GM21786 (cell line): ENCODE results near the gene CEP78.
"Not testable (repeated sequence)": the region's sequence is repeated elsewhere in the genome, so short reads cannot be mapped to it uniquely, and the experiment has no call there.

Experiments
- ATAC-seq: cut with Tn5 transposase; IDR thresholded peaks from one replicate; pipeline ENCODE4 v1.9.1; 2021; ENCODE audit not compliant: unreplicated experiment

CEP78 gene

GRCh38 chr9:78232471-78232870 lies 3.4 kb upstream of the CEP78 start:
- ATAC-seq, result not testable (repeated sequence)

GRCh38 chr9:78234810-78235209 lies 1.1 kb upstream of the CEP78 start:
- ATAC-seq, result no peak

GRCh38 chr9:78235256-78235761 lies 566 bp upstream of the CEP78 start:
- ATAC-seq, result no peak

GRCh38 chr9:78236551-78236910 lies 656 bp downstream of the CEP78 start:
- ATAC-seq, result peak; percentile 15

- no peak for ATAC-seq
Observed at GRCh38 chr9:78238046-78239038, 2.5 kb downstream of the CEP78 start.

- ATAC-seq, result no peak
Observed at GRCh38 chr9:78239506-78239905, 3.6 kb downstream of the CEP78 start.

GRCh38 chr9:78242041-78242440 lies 6.2 kb downstream of the CEP78 start:
- ATAC-seq, result no peak

GRCh38 chr9:78243130-78243529 lies 7.3 kb downstream of the CEP78 start:
- ATAC-seq, result no peak

- no peak for ATAC-seq
Observed at GRCh38 chr9:78245401-78245800, 9.5 kb downstream of the CEP78 start.

GRCh38 chr9:78248635-78249034 lies 12.8 kb downstream of the CEP78 start:
- no peak for ATAC-seq

GRCh38 chr9:78249542-78249941 lies 13.7 kb downstream of the CEP78 start:
- ATAC-seq, result no peak

GRCh38 chr9:78252616-78253015 lies 16.7 kb downstream of the CEP78 start:
- no peak for ATAC-seq

GRCh38 chr9:78253285-78253684 lies 17.4 kb downstream of the CEP78 start:
- ATAC-seq, result no peak

- ATAC-seq, result no peak
Observed at GRCh38 chr9:78261403-78262001, 25.6 kb downstream of the CEP78 start.

GRCh38 chr9:78262655-78263054 lies 26.8 kb downstream of the CEP78 start:
- no peak for ATAC-seq

- no peak for ATAC-seq
Observed at GRCh38 chr9:78267889-78268288, 32.0 kb downstream of the CEP78 start.

- ATAC-seq, result no peak
Observed at GRCh38 chr9:78269784-78270183, 33.9 kb downstream of the CEP78 start.

GRCh38 chr9:78272307-78272706 lies 36.4 kb downstream of the CEP78 start:
- ATAC-seq, result no peak

- ATAC-seq, result no peak
Observed at GRCh38 chr9:78273761-78274160, 37.9 kb downstream of the CEP78 start.

- ATAC-seq, result no peak
Observed at GRCh38 chr9:78278177-78278777, 42.4 kb downstream of the CEP78 start.

- ATAC-seq, result no peak
Observed at GRCh38 chr9:78278801-78279200, 42.9 kb downstream of the CEP78 start.
